ENCODE data around the gene NAGLU.
A peak's percentile ranks its signal among the peaks of the same experiment; 100 is the strongest.

Gene NAGLU

DNA sequence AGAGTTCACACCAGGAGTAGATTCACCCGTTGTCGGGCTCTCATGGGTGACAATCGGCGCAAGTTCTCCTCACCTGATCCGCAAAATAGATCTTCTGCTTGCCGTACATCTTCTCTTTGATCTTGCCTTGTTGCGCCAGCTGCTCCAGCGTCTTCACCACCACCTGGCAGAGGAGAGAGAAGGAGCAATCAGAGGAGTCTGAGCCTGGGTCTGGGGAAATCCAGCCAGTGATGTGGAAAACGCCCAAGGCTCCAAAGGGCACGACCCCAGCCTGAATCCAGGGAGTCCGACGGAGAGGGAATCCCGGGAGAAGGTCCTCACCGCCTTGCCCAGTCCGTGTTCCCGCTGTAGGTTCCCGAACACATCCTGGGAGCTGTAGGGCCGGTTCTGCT is 41.1 kb downstream of the NAGLU start:
- TF ChIP-seq EZH2phosphoT487 (conservative IDR thresholded peaks at IDR 0.05; ENCODE audit: low read length) (no peak), CTCF (IDR thresholded peaks at IDR 0.05; ENCODE audit: insufficient read depth, low read length, poor library complexity, severe bottlenecking) (no peak)
- Histone ChIP-seq H3K4me3 (ENCODE audit: insufficient read depth, low read length, poor library complexity, severe bottlenecking) (peak overlapping the region; percentile 71), H3K4me2 (ENCODE audit: low read depth, low read length, poor library complexity, severe bottlenecking) (peak overlapping the region; percentile 63), H2AFZ (ENCODE audit: low read depth, low read length, severe bottlenecking) (peak overlapping the region; percentile 5), H3K36me3 (ENCODE audit: low read length) (peaks cover 9% of the 10 kb centered on the region; the same call in 1 of the 2 replicates), H3K9me2 (replicated peaks; ENCODE audit: insufficient read depth, low read length) (no peaks in the 10 kb centered on the region), H3F3A (ENCODE audit: insufficient read depth) (peaks cover 46% of the 10 kb centered on the region), H4K20me1 (ENCODE audit: low read depth, low read length) (no peaks in the 10 kb centered on the region), H3K27ac (ENCODE audit: low read depth, low read length) (peak overlapping the region; percentile 92), H3K9me3 (ENCODE audit: insufficient read depth, low read length) (no peaks in the 10 kb centered on the region), H3K27me3 (ENCODE audit: low read length) (no peaks in the 10 kb centered on the region), H3K9ac (ENCODE audit: low read length) (peak overlapping the region; percentile 76), H3K79me2 (ENCODE audit: insufficient read depth, low read length) (peaks cover 7% of the 10 kb centered on the region; the same call in 1 of the 2 replicates)

DNA sequence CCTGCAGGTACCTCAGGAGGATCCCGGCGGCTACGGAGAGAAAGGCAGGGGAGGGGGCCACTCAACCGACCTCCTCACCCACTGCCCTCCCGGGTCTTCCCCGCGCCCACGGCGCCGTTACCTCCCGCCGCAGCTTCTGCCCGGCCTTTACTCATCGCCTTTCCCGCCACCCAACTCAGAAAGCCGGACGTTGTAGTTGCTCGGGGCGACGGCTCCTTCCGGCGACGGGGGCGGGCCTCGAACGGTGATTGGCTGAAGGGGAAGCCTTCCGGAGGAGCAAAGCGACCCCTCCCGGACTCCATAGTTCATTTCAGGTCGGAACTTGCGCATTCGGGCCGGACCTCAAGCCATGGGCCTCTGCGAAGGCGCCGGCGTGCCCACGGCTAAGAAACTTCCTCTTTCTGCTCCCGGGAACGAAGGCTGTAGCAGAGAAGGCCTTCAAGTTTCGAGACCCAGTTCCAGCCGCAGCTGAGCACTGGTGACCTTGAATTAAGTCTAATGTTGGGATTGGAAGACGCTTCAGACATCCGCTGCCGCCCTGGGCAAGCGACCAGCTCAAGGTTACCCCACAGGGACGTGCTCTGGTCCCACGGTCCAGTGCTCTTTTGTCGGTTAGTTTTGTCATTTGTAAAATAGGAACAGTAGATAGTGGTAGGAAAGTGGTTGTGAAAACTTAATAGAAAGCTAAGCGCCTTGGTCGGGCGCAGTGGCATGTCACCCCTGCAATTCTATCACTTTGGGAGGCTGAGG is 41.7 kb downstream of the NAGLU start, which contains the start of gene PSMC3IP:
PSMC3IP (minus strand) TSS at position 198 of the 750 bp plus-strand sequence; CDS start at position 155, 43 bp downstream.
- Histone ChIP-seq H3K36me3 (ENCODE audit: low read length) (peaks cover 7% of the 10 kb centered on the region; the same call in 1 of the 2 replicates), H3K9me3 (ENCODE audit: insufficient read depth, low read length) (no peaks in the 10 kb centered on the region), H4K20me1 (ENCODE audit: low read depth, low read length) (no peaks in the 10 kb centered on the region), H3K9me2 (replicated peaks; ENCODE audit: insufficient read depth, low read length) (no peaks in the 10 kb centered on the region), H3K27ac (ENCODE audit: low read depth, low read length) (peak within 1 kb of the TSS; percentile 92), H3K4me2 (ENCODE audit: low read depth, low read length, poor library complexity, severe bottlenecking) (peak within 1 kb of the TSS; percentile 63), H3K4me3 (ENCODE audit: insufficient read depth, low read length, poor library complexity, severe bottlenecking) (peak within 1 kb of the TSS; percentile 71), H3F3A (ENCODE audit: insufficient read depth) (peaks cover 44% of the 10 kb centered on the region), H3K79me2 (ENCODE audit: insufficient read depth, low read length) (peaks cover 7% of the 10 kb centered on the region; the same call in 1 of the 2 replicates), H3K9ac (ENCODE audit: low read length) (peak within 1 kb of the TSS; percentile 76), H3K27me3 (ENCODE audit: low read length) (no peaks in the 10 kb centered on the region), H2AFZ (ENCODE audit: low read depth, low read length, severe bottlenecking) (peak within 1 kb of the TSS; percentile 5)
- TF ChIP-seq EZH2phosphoT487 (conservative IDR thresholded peaks at IDR 0.05; ENCODE audit: low read length) (no peak), CTCF (IDR thresholded peaks at IDR 0.05; ENCODE audit: insufficient read depth, low read length, poor library complexity, severe bottlenecking) (no peak)

DNA sequence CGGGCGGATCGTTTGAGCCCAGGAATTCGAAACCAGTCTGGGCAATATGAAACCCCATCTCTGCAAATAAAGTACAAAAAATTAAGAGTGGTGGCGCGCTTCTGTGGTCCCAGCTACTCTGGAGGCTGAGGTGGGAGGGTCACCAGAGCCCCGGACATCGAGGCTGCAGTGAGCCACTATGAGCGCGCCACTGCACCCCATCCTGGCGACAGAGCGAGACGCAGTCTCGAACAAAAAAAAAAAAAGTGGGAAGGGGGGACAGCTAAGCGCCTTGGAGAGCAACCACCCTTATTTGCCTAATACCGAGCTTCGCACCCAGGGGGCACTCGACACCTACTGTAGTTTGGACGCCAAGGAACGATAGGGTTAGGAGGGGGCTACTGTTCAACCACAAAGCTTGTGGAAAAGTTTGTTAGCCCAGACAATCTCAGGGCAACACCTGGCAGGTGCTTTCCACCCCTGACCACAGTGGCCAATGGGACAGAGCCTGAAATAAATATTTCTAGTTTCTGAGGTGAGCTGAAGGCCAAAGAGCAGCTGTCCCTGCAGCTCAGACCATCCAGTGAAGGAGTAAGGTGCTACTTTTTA is 42.3 kb downstream of the NAGLU start:
- H2AFZ ChIP-seq (ENCODE audit: low read depth, low read length, severe bottlenecking), result no peak overlapping the region
- no peaks in the 10 kb centered on the region for H3K9me3 ChIP-seq (ENCODE audit: insufficient read depth, low read length)
- peak overlapping the region; percentile 63 for H3K4me2 ChIP-seq (ENCODE audit: low read depth, low read length, poor library complexity, severe bottlenecking)
- H3K27me3 ChIP-seq (ENCODE audit: low read length), result no peaks in the 10 kb centered on the region
- H3K4me3 ChIP-seq (ENCODE audit: insufficient read depth, low read length, poor library complexity, severe bottlenecking), result peak overlapping the region; percentile 71
- peak overlapping the region; percentile 76 for H3K9ac ChIP-seq (ENCODE audit: low read length)
- H4K20me1 ChIP-seq (ENCODE audit: low read depth, low read length), result no peaks in the 10 kb centered on the region
- TF ChIP-seq EZH2phosphoT487 (conservative IDR thresholded peaks at IDR 0.05; ENCODE audit: low read length) (no peak), CTCF (IDR thresholded peaks at IDR 0.05; ENCODE audit: insufficient read depth, low read length, poor library complexity, severe bottlenecking) (peak; percentile 93)
- H3K79me2 ChIP-seq (ENCODE audit: insufficient read depth, low read length), result peaks cover 7% of the 10 kb centered on the region; the same call in 1 of the 2 replicates
- H3F3A ChIP-seq (ENCODE audit: insufficient read depth), result peaks cover 38% of the 10 kb centered on the region
- no peaks in the 10 kb centered on the region for H3K9me2 ChIP-seq (replicated peaks; ENCODE audit: insufficient read depth, low read length)
- peaks cover 7% of the 10 kb centered on the region; the same call in 1 of the 2 replicates for H3K36me3 ChIP-seq (ENCODE audit: low read length)
- peak overlapping the region; percentile 92 for H3K27ac ChIP-seq (ENCODE audit: low read depth, low read length)

Data from SU-DHL-6 (cell line).